Fibroblast of lung (primary cell): Measurements from ENCODE around the gene ZDHHC11.
"Not testable (repeated sequence)": the region's sequence is repeated elsewhere in the genome, so short reads cannot be mapped to it uniquely, and the experiment has no call there.

ENCODE experiments used
- EZH2 ChIP-seq: IDR thresholded peaks from 2 replicates; pipeline ENCODE4 v1.5.1; 2012; ENCODE audit warnings: low read length, control low read depth, mild to moderate bottlenecking; ENCODE audit errors: missing control alignments
- TF ChIP-seq, protein P1 (sequence below), 2 donors: IDR thresholded peaks in 1 of 2; conservative IDR thresholded peaks in 1 of 2; 1 replicate in 1 of 2; 2 replicates in 1 of 2; pipeline ENCODE4 v1.5.1; 2011 to 2012; ENCODE audit warnings: low read length in 2 of 2, control low read depth in 1 of 2, inconsistent platforms in 1 of 2, low read depth in 1 of 2, mild to moderate bottlenecking in 1 of 2

DNA sequence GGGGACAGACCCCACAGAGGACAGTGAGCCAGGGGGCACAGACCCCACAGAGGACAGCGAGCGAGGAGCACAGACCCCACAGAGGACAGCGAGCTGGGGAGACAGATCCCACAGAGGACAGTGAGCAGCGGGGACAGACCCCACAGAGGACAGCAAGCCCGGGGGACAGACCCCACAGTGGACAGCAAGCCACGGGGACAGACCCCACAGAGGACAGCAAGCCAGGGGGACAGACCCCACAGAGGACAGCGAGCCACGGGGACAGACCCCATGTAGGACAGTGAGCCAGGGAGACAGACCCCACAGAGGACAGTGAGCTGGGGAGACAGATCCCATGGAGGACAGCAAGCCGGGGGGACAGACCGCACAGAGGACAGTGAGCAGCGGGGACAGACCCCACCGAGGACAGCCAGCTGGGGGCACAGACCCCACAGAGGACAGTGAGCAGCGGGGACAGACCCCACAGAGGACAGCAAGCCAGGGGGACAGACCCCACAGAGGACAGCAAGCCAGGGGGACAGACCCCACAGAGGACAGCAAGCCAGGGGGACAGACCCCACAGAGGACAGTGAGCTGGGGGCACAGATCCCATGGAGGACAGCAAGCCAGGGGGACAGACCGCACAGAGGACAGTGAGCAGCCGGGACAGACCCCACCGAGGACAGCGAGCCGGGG is 2.8 kb upstream of the ZDHHC11 start:
- TF ChIP-seq, protein P1, sequence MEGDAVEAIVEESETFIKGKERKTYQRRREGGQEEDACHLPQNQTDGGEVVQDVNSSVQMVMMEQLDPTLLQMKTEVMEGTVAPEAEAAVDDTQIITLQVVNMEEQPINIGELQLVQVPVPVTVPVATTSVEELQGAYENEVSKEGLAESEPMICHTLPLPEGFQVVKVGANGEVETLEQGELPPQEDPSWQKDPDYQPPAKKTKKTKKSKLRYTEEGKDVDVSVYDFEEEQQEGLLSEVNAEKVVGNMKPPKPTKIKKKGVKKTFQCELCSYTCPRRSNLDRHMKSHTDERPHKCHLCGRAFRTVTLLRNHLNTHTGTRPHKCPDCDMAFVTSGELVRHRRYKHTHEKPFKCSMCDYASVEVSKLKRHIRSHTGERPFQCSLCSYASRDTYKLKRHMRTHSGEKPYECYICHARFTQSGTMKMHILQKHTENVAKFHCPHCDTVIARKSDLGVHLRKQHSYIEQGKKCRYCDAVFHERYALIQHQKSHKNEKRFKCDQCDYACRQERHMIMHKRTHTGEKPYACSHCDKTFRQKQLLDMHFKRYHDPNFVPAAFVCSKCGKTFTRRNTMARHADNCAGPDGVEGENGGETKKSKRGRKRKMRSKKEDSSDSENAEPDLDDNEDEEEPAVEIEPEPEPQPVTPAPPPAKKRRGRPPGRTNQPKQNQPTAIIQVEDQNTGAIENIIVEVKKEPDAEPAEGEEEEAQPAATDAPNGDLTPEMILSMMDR (conservative IDR thresholded peaks at IDR 0.05 in 1 of 2, IDR thresholded peaks at IDR 0.05 in 1 of 2; ENCODE audit: low read depth in 1 of 2, low read length in 2 of 2) = not testable (repeated sequence)
- not testable (repeated sequence) for TF ChIP-seq EZH2
